ENCODE results near the gene DRC3.
"Not testable (repeated sequence)": the region's sequence is repeated elsewhere in the genome, so short reads cannot be mapped to it uniquely, and the experiment has no call there.

The DRC3 gene

GRCh38 chr17:17942846-17943245 lies 29.8 kb upstream of the DRC3 start:
- no peak for DNase-seq (ENCODE audit: low spot score)

DNA sequence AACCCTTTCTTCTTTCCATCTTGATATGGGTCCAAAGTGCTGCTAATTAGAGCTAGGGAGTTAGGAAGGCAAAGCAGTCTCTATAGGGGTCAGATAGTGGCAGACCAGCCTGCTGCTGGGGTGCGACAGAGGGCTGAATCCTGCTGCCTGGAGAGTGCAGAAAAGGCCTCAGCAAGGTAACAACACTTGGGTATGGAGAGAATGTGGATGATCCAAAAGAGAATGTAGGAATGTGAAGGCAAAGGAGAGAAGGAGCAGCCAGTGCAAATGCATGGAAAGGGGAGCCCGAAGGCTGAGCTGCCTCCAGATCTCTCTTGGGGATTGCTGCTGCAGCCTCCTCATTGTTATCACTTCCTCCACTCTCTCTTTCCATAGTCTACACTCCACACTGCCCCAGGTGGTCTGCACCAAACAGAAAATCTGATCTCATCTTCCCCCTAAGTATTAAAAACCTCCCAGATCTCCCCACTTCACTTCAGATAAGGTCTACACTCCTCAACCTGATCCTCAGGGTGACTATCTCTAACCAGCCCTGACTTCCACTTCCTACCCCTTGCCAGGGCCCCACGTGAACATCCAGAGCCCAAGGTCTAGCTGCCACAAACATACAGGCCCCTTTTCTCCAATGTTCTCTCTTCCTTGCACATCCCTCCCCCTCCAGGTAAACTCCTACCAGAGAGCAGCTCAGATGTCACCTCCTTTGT lies 29.2 kb upstream of the DRC3 start:
- DNase-seq (ENCODE audit: low spot score) = no peak

GRCh38 chr17:17944242-17944641 lies 28.4 kb upstream of the DRC3 start:
- no peak for DNase-seq (ENCODE audit: low spot score)

DNA sequence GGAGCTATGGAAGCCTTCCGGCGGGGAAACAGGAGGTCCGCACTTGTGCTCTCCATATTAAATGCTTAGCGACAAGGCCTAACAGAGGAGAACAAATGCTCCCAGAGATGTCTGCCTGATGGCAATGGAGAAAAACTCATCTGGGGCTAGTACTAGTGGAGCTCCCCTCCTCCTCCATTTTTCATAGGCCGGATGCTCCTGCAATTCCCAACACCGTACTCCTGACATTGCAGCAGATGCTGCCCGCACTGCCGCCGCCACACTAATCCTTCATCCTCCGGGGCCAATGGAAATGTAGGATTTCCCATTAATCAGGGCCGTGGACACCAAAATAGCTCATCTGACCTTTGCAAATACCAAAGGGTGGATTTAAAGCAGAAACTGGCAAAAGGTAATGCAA lies 27.9 kb upstream of the DRC3 start:
- DNase-seq (ENCODE audit: low spot score) = no peak

DNA sequence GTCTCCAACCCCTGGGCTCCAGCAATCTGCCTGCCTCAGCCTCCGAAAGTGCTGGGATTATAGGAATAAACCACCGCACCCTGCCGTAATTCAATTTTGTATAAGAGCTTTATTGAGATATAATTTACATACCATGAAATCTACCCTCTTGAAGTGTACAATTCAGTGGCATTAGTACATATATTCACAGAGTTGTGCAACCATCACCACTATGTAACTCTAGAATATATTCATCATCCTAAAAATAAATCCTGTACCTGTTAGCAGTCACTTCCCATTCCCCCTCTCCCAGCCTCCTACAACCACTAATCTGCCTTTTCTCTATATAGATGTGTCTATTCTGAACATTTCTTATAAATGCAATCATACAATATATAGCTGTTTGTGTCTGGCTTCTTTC lies 26.6 kb upstream of the DRC3 start:
- DNase-seq (ENCODE audit: low spot score) = no peak

- DNase-seq (ENCODE audit: low spot score) = no peak
These were observed 25.4 kb upstream of the DRC3 start for GRCh38 chr17:17947309-17947708.

DNA sequence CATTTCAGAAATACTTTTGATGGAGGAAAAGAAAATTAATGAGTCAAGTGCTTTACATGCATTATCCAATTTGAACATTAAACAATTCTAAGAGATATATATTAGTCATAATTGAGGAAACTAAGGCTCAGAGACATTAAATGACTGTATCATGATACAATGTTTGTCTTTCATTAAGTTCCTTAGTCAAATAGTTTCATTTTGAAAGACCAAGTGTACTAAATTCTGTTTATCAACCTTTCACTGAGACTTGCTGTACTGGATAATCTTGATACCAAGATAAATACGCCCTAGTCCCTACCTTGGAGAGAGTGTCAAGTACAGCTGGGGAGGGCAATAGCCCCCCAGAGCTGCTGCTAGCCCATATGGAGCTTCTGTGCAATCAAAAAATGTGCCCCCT lies 24.7 kb upstream of the DRC3 start:
- DNase-seq (ENCODE audit: low spot score) = no peak

GRCh38 chr17:17950347-17950746 lies 22.3 kb upstream of the DRC3 start:
- DNase-seq (ENCODE audit: low spot score) = no peak

GRCh38 chr17:17950806-17951205 lies 21.9 kb upstream of the DRC3 start:
- no peak for DNase-seq (ENCODE audit: low spot score)

DNA sequence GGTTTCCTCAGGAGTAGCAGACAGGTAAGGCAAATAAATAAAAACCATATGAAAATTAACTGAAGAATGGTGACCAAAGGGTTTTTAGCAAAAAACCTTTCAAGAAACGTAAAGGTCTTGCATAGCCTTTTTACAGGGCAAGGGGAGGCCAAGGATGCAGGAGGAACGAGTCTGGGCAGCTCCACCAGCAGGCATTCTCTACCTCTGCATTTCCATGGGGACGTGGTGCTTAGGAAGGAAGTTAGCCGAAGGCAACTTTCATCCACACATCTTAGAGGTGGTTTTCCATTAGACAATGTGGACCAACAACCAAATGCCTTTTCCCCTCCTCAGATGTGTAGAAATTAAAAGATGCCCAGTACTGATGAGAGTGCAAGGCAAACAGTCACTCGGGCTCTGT lies 21.1 kb upstream of the DRC3 start:
- DNase-seq (ENCODE audit: low spot score) = no peak

- no peak for DNase-seq (ENCODE audit: low spot score)
These were observed 20.0 kb upstream of the DRC3 start for GRCh38 chr17:17952691-17953090.

DNA sequence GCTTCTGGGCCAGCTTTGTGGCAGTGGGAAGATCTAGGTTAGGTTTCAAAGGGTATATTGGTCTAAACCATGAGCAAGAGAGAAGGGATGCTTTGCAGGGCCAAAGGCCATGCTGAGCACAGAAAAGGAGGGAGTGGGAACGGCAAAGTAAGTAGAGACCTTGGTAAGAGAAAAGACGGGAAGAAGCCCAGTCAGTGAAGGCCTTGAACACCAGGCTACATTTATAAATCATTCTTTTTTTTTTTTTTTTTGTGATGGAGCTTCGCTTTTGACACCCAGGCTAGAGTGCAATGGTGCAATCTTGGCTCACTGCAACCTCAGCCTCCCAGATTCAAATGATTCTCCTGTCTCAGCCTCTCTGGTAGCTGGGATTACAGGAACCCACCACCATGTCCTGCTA lies 18.6 kb upstream of the DRC3 start:
- no peak for DNase-seq (ENCODE audit: low spot score)

DNA sequence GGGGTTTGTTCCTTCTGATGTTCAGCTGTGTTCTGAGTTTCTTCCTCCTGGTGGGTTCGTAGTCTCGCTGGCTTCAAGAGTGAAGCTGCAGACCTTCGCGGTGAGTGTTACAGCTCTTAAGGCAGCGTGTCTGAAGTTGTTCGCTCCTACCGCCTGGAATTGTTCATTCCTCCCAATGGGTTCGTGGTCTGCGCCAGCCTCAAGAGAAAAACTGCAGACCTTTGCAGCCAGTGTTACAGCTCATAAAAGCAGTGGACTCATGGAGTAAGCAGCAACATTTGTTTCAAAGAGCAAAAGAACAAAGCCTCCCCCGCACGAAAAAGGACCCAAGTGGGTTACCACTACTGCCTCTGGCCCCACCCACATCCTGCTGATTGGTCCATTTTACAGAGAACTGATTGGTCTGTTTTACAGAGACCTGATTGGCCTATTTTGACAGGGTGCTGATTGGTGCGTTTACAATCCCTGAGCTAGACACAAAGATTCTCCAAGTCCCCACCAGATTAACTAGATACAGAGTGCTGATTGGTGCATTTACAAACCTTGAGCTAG lies 16.8 kb upstream of the DRC3 start:
- DNase-seq (ENCODE audit: low spot score) = not testable (repeated sequence)

GRCh38 chr17:17957584-17957916 lies 15.1 kb upstream of the DRC3 start:
- DNase-seq (ENCODE audit: low spot score) = no peak

DNA sequence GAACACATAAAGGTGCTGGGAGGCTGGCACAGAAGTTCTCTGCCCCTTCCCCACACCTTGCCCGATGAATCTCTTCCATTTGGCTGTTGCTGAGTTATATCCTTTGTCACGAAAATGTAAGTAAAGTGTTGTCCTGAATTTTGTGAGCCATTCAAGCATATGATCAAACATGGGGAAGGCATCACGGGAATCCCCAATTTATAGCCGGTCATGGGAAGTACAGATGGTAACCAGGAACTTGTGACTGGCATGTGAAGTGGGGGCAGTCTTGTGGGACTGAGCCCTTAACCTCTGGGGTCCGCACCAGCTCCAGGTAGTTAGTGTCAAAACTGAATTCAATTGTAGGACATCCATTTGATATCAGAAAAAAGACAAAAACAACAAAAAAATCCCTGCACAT lies 13.7 kb upstream of the DRC3 start:
- no peak for DNase-seq (ENCODE audit: low spot score)

DNA sequence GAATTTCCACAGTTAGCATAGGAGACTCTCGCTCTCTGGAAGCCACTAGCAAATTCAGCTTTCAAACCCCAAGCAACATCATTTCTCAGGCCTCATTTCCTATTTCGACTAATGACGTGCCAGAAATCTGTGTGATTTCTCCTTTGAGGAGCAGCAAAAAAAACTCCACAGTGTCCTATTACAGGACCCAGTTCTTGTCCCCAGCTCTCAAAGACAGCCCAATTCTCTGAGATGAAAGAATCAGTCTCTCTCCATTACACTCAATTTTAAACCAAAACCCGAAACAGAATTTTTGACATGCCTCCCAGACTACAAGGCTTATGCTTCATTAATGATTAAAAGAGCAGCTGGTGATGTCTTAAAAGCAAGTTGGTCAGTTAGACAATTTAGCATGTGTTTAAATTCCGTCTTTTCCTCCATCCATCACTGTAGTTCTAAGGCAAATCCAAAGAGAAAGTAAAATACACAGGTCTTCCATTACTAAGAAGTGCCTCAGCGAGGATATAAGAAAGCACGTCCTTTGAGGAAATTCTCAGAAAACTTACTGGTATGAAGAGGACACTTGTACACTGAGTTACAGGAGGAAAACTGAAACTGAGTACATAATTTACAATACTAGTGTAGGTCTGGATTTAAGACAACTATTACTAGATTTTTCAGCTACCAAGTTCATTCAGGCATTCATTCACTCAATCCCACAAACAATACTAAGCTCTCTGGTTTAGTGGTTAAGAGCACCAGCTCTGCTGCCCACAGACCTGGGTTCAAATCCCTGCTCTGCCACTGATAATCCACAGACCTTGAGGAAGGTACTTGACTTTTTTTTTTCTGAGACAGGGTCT lies 12.9 kb upstream of the DRC3 start:
- no peak for DNase-seq (ENCODE audit: low spot score)

- no peak for DNase-seq (ENCODE audit: low spot score)
These were observed 12.1 kb upstream of the DRC3 start for GRCh38 chr17:17960500-17961030.

GRCh38 chr17:17963066-17963465 lies 9.6 kb upstream of the DRC3 start:
- peak; percentile 43 for DNase-seq (ENCODE audit: low spot score)

DNA sequence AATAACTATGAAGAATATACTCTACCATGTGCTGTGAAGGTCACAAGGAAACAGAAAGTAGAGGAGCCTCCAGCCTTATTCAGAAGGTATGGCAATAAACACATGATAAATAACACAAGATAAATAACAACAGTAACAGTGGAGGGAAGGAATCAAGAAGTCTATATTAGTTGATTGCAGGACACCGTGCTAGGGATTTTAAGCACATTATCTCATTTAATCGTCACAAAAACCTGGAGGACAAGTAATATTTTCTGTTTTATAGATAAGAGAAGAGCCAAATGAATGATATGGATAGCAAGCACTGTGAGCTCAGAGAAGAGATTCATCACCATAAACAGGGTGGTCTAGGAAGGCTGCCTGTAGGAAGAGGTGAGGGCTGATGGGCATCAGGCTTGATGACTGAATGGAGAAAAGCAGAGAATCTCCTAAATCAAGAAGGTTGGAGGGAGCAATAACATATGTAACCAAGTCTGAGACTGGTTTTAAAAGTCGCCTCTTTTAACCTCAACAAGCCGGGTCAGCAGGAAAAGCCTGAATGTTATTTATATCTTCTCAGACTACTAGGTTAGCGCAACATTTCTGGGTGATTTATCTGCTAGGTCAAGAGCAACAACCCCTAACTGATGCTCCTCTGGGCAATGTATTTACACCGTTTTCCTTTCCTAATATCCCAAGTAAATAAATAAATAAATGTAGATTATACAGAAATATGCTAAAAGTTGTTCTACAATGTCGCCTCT lies 8.8 kb upstream of the DRC3 start:
- no peak for DNase-seq (ENCODE audit: low spot score)

DNA sequence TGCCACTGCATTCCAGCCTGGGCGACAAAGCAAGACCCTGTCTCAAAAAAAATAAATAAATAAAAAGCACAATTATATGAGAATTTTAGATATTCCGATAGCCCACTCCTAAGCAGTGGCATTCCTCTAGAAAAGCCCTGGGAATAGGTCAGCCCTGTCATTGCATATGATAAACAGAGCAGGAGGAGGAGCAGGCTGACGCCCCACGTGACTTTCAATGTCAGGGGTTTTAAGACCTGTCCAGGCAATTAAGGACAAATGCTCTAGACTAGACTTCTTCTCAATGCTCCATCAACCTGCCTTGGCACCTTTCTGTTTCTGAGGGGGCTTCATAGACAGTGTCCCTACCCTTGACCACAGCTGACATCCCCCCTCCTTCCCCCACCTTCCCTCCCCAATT lies 8.0 kb upstream of the DRC3 start:
- no peak for DNase-seq (ENCODE audit: low spot score)

DNA sequence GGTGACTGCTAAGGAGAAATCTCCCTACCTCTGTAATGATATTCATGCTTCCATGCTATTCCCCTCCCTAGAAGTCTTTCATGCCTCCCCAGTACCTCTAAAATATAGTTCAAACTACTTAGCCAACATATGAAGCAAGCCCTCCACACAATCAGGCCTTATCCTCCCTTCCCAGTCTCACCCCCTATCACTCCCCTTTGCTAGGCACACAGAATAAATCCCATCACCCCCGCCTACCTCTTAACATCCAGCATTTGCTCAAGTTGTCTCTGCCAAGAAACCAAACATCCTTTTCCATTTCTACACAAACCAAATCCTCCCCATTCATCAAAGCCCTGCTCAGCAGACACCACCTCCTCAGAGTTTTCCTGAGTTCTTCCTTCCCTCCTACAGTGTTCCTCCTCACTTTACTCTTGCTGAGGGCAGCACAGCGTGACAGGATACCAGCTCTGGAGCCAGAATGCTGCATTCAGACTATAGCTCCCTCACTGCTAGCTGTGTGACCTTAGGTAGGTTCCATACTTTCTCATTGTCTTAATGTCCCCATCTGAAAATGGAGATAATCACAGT lies 7.4 kb upstream of the DRC3 start:
- no peak for DNase-seq (ENCODE audit: low spot score)

DNA sequence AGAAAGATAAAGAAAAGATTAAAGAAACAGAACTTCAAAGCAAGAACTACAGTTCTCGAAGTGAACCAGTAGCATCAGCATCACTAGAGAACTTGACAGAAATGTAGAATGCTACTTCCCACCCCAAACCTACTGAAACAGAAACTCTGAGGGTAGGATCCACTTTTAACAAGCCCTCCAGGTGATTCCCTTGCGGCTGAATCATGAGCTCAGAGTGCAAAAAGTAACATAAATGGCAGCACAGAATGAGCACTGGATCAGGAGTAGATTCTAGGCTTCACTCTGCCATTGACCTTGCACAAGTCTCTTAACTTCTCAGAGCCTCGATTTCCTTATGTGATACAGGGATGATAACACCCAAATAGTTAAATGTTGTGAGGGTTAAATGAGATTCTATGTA lies 6.3 kb upstream of the DRC3 start:
- no peak for DNase-seq (ENCODE audit: low spot score)
